Right lung (tissue), 5 donors: Measurements from ENCODE around the gene LMAN1L. TPM values are rescaled to one million over a fixed set of nuclear protein-coding genes. Genes with fewer than 3 reads are reported as not detected.
"Not testable (repeated sequence)": the region's sequence is repeated elsewhere in the genome, so short reads cannot be mapped to it uniquely, and the experiment has no call there.

ENCODE experiments used
- DNase-seq, 2 donors: peaks; one replicate each; pipeline ENCODE4 v3.0.0-alpha.2; 2013
- polyA plus RNA-seq, 5 donors: library from polyadenylated mRNA; unstranded; fragments of 120-200 nt; gene quantifications; one replicate each; pipeline versions ENCODE4 v1.2.1 to v1.2.3, GENCODE V29; 2013; ENCODE audit warnings: inconsistent platforms in 1 of 5, low replicate concordance in 1 of 5; ENCODE audit not compliant: insufficient read length in 5 of 5, insufficient read depth in 1 of 5

LMAN1L gene
- polyA plus RNA-seq, 5 donors, result 0.18 TPM; not detected in 4

- DNase-seq, result peak; percentile 65 to 68
These were observed 31.0 kb upstream of the LMAN1L start, which contains the start of gene CSK for GRCh38 chr15:74781431-74782258. TSS of gene CSK (plus strand) at chr15:74782080. CDS start at chr15:74798298, 16,218 bp downstream.

- DNase-seq, result no peak
These were observed 30.2 kb upstream of the LMAN1L start for GRCh38 chr15:74782259-74783071.

- DNase-seq, result no peak
These were observed 29.4 kb upstream of the LMAN1L start for GRCh38 chr15:74783072-74783807.

- DNase-seq, result no peak
These were observed 28.8 kb upstream of the LMAN1L start for GRCh38 chr15:74783808-74784175.

DNA sequence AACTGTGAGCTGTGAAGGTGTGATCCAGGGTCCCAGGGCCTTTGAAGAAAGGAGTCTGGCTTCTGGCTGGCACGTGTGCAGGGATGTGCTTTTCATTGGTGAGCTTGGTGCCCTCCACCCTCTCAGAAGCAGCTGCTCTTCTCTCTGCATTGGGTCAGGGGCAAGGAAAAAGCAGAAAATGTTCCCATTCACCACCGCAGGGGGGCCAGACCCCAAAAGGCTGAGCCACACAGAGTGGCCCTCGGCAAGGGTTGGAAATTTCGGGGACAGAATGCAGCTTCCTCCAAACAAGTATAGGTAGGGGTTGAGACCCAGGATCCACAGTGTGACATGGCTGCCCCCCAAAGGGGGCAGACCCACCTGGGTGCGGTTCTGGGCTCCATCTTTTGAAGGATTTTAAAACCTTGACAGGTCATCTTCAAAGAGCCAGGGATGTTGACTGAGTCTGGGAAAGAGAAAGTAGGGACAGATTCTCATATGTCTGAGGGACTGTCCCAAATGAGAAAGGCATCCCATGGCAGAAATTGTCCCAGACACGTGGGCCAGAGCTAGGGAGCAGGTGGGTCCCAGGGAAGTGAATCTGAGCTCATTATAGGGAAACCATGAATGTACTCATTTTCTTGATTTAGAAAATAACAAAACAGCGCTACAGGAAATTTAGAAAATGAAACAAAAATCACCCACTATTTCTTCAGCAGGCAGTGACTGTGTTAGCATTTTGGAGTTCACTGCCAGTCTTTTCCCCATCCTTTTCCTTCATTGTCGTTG lies 28.0 kb upstream of the LMAN1L start:
- DNase-seq, result no peak

DNA sequence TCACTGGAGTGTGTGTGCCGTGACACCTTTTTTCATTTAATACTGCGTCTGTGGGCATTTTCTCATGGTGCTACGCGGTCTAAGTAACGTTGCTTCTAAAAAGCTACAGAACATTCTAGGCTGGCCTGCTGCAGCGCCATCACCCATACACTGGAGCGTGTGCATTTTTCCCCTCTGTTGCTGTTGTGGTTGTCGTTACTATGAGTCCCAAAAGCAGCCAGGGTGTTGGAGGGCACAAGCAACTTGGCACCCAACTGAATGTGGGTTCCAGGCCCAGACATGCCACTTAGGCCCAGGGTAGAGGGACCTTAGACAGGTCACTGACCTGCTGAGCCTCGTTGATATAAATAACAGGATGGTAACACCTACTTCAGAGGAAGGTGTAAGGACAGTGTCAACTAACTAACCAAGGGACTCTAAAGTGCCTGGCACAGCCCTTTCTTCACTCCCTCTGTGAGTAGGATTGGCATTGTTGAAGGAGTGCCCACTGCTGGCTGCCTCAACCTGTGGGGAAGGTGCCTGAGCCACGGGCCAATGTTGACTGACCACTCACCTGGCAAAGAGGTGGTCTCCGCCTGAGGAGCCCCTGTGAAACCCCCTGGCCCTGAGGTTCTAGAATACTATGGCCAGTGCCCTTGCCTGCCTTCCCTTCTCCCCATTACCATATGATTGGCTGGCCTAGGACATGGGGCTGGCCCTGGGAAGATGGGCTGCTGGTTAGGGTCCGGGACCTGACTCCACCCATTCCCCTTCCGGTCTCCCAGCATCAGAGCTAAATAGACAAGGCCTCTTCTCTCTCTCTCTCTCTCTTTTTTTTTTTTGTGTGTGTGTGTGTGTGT lies 27.2 kb upstream of the LMAN1L start:
- no peak for DNase-seq

DNA sequence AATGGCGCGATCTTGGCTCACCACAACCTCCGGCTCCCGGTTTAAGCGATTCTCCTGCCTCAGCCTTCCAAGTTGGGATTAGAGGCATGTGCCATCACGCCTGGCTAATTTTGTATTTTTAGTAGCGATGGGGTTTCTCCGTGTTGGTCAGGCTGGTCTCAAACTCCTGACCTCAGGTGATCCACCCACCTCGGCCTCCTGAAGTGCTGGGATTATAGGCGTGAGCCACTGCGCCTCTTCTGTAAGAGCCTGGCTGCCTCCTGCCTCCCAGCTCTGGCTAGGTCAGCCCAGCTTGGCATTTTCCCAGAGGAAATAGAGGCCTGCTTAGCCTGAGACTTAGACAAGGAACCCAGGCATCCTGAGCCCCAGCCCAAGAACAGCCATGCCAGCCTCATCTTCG lies 26.6 kb upstream of the LMAN1L start:
- DNase-seq, result not testable (repeated sequence)

- DNase-seq, result no peak
These were observed 26.0 kb upstream of the LMAN1L start for GRCh38 chr15:74786551-74787165.

- DNase-seq, result no peak
These were observed 25.2 kb upstream of the LMAN1L start for GRCh38 chr15:74787251-74788041.

DNA sequence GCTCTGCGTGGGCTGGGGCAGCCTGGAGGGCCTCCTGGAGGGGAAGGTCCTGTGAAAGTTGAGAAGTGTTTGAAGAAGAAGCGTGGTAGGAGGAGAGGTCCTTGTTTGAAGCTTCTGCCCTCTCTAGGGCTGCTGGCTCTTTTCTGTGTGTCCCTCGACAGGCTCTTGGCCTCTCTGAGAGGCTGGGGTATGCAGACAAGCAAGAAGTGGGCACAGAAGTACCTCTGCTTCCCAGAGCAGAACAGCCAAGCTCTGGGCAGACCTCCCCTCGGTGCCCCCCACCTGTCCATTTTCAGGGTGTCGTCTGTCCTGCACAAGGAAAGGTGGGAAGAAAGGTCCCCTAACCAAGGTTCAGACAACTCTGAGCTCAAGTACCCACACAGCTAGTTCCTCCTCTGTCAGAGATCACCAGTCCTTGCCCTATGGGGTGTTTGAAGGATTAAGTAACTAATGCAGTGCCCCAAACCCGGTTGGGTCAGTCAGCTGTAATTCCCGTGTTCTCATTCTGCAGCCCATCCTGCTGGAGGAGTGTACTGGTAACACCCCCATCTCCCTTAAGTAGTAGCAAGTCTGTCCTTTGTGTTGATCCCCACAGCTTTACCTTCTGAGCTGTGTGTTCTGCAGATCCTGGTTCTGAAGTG lies 24.5 kb upstream of the LMAN1L start:
- no peak for DNase-seq

- no peak for DNase-seq
These were observed 23.9 kb upstream of the LMAN1L start for GRCh38 chr15:74788683-74789151.

- DNase-seq, result no peak
These were observed 23.4 kb upstream of the LMAN1L start for GRCh38 chr15:74789171-74789631.

- DNase-seq, result no peak
These were observed 22.9 kb upstream of the LMAN1L start for GRCh38 chr15:74789741-74790079.

GRCh38 chr15:74790080-74790916 lies 22.3 kb upstream of the LMAN1L start:
- DNase-seq, result peak; percentile 55 to 66

DNA sequence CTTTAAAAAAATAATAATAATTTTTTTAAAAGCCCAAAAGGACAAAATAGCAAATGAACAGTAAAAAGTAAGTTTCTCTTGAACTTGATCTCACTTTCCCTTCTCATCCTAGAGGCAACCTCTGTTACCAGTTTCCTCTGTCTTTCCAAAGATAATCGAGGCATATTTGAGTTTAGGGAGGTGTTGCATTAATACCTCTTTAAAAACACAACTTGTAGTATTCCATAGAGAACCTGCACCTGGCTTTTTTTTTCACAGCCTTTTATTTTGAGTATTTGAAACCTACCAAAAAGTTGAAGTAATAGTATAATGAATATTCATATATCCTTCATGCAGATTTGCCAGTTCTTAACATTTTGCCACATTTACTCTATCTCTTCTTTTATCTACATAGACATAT lies 21.6 kb upstream of the LMAN1L start:
- DNase-seq, result no peak

GRCh38 chr15:74791667-74792066 lies 21.0 kb upstream of the LMAN1L start:
- DNase-seq, result no peak

DNA sequence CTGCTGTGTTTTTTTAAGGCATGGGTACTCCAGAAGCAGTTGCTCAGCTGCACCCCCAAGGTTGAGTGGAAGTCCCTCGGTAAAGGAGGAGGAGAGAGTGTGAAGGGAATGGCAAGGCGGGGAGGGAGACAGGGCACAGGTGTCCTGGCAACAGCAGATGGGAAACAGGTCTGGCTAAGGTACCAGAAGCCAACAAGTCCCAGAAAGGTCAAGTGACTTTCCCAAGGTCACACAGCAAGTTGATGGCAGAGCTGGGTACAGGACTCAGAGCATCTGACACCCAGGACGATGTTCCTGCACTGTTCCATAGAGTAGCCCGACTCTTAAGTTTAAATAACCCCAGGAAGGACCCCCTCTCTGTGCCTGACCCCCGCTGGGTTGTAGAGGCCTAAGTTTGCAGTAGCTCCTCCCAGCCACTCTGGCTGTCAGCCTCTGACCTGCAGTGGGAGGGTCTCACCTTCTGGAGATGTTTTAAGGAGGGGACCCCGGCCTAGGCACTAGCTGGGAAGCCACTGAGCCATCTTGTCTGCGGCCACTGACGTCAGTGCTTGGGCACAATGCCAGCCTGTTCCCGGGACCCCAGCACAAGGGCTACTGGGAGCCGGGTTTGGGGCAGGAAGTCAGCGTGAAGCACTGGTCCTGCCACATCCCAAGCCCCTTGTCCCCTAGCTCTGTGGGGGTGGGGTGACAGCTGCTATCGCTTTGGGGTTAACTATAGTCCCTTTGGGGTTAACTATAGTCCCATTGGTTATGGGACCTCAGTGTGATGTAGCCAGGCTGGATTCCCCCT lies 20.2 kb upstream of the LMAN1L start:
- no peak for DNase-seq
